ENCODE measurements around the gene MLLT11.

MLLT11 gene, protein sequence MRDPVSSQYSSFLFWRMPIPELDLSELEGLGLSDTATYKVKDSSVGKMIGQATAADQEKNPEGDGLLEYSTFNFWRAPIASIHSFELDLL

DNA sequence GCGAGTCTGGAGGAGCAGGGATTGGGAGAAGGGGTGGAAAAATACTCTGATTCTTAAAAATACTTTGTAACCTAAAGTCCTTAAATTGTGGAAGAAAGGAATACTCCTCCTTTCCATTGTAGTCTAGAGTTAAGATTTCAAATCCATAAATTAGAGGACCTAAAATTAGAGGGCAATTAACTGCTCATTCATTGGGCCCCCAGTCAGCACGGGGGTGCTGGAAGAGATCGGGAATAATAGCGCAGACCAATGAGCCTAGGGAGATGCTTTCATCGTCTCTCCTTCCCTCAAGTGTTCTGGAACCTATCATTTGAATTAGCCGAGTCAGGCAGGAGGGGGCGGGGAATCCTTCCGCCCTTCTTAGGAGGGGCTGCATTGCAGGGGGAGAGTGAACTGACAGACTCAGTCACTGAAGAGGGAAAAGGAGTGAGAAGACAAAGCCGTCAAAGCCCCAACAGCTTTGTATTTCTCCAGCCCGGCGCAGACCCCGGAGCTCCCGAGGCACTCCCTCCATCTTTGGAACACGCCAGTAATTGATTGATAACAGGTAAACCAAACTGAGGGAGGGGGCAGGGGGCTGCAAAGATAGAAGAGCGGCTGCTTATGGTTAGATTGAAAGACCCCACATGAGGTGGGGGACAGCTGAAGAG lies at the start of gene MLLT11:
TSS of gene MLLT11 (plus strand) at position 391 of the 650 bp plus-strand sequence. CDS start 6,828 bp downstream, outside the sequence.
- DNase-seq (ENCODE audit: low spot score): no peak
- Histone ChIP-seq H3K27ac (ENCODE audit: poor library complexity, severe bottlenecking) (peak within 1 kb of the TSS; percentile 90), H3K27me3 (ENCODE audit: insufficient read depth, poor library complexity, severe bottlenecking) (no peaks in the 10 kb centered on the region), H3K9me3 (ENCODE audit: severe bottlenecking) (no peaks in the 10 kb centered on the region), H3K36me3 (ENCODE audit: low read depth) (peaks cover 34% of the 10 kb centered on the region), H3K4me1 (ENCODE audit: insufficient read depth, poor library complexity, severe bottlenecking) (peaks cover 42% of the 10 kb centered on the region), H3K4me3 (ENCODE audit: severe bottlenecking) (peak within 1 kb of the TSS; percentile 68)
- TF ChIP-seq, protein P1, sequence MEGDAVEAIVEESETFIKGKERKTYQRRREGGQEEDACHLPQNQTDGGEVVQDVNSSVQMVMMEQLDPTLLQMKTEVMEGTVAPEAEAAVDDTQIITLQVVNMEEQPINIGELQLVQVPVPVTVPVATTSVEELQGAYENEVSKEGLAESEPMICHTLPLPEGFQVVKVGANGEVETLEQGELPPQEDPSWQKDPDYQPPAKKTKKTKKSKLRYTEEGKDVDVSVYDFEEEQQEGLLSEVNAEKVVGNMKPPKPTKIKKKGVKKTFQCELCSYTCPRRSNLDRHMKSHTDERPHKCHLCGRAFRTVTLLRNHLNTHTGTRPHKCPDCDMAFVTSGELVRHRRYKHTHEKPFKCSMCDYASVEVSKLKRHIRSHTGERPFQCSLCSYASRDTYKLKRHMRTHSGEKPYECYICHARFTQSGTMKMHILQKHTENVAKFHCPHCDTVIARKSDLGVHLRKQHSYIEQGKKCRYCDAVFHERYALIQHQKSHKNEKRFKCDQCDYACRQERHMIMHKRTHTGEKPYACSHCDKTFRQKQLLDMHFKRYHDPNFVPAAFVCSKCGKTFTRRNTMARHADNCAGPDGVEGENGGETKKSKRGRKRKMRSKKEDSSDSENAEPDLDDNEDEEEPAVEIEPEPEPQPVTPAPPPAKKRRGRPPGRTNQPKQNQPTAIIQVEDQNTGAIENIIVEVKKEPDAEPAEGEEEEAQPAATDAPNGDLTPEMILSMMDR (IDR thresholded peaks at IDR 0.05; ENCODE audit: poor library complexity, severe bottlenecking): no peak
- ATAC-seq (ENCODE audit: low read depth): peak; percentile 35

DNA sequence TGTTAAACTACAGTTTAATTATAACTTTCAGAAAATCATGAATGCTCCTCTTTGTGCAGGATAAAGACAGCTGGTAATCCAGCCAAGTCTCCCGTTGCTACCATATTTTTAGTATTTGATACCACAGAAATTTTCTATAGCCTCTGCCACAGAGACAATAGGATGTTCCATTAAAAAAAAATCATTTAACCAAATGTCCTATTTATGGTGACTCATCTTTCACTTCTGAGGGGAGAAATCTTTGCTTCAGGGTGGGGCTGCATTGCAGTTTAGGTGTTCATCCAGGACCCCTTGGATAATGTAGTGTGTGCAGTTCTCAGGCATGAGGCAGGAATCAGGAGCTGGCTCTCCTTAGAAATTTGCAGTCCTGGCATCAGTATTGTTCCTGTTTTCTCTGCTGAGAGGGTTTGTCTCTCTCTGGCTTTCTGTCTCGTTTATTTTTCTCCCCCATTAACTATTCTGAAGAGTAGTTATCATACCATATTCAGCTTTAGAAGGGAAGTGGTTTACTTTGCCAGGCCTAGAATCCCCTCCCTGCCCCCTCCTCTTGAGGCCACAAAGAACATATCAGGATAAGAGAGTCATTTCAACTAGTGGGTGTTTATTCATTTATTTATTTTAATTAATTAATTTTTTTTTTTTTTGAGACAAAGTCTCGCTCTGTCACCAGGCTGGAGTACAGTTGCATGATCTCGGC lies 48.9 kb upstream of the MLLT11 start:
- Histone ChIP-seq H3K27ac (ENCODE audit: poor library complexity, severe bottlenecking) (no peak overlapping the region), H3K4me3 (ENCODE audit: severe bottlenecking) (no peak overlapping the region), H3K9me3 (ENCODE audit: severe bottlenecking) (no peaks in the 10 kb centered on the region), H3K4me1 (ENCODE audit: insufficient read depth, poor library complexity, severe bottlenecking) (peaks cover 7% of the 10 kb centered on the region), H3K36me3 (ENCODE audit: low read depth) (no peaks in the 10 kb centered on the region; the same call in 1 of the 2 replicates), H3K27me3 (ENCODE audit: insufficient read depth, poor library complexity, severe bottlenecking) (no peaks in the 10 kb centered on the region)
- DNase-seq (ENCODE audit: low spot score) (no peak), ATAC-seq (ENCODE audit: low read depth) (no peak)
- TF ChIP-seq, protein P1 (IDR thresholded peaks at IDR 0.05; ENCODE audit: poor library complexity, severe bottlenecking): no peak

DNA sequence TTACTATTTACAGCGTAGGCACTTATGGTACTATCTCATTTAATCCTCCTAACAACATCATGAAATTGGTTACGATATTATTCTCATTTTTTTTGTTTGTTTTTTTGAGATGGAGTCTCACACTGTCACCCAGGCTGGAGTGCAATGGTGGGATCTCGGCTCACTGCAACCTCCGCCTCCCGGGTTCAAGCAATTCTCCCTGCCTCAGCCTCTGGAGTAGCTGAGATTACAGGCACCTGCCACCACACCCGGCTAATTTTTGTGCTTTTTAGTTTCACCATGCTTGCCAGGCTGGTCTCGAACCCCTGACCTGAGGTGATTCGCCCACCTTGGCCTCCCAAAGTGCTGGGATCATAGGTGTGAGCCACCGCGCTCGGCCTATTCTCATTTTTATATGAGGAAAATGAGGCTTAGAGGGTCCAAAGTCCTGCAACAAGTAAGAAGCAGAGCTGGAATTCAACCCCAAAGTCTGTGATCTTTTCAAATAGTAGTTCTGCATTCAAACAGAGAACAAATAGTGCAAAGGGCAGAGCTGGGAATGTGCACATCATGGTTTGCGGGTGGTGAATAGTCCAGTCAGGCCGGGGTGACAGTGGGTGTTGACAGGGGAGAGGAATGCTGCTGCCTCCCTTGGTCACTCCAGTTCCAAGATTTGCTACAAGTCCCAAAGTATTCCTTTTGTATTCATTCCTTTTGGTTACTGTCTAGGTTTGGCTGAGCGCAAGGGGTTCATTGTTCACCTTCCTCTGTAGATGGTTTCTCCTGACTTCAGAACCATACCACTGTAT lies 47.3 kb upstream of the MLLT11 start:
- DNase-seq (ENCODE audit: low spot score) (no peak), ATAC-seq (ENCODE audit: low read depth) (no peak)
- H3K27me3 ChIP-seq (ENCODE audit: insufficient read depth, poor library complexity, severe bottlenecking): no peaks in the 10 kb centered on the region
- TF ChIP-seq, protein P1 (IDR thresholded peaks at IDR 0.05; ENCODE audit: poor library complexity, severe bottlenecking): no peak
- no peaks in the 10 kb centered on the region for H3K9me3 ChIP-seq (ENCODE audit: severe bottlenecking)
- H3K27ac ChIP-seq (ENCODE audit: poor library complexity, severe bottlenecking): no peak overlapping the region
- H3K4me1 ChIP-seq (ENCODE audit: insufficient read depth, poor library complexity, severe bottlenecking): peaks cover under 1% of the 10 kb centered on the region
- H3K36me3 ChIP-seq (ENCODE audit: low read depth): peaks cover 2% of the 10 kb centered on the region
- no peak overlapping the region for H3K4me3 ChIP-seq (ENCODE audit: severe bottlenecking)

DNA sequence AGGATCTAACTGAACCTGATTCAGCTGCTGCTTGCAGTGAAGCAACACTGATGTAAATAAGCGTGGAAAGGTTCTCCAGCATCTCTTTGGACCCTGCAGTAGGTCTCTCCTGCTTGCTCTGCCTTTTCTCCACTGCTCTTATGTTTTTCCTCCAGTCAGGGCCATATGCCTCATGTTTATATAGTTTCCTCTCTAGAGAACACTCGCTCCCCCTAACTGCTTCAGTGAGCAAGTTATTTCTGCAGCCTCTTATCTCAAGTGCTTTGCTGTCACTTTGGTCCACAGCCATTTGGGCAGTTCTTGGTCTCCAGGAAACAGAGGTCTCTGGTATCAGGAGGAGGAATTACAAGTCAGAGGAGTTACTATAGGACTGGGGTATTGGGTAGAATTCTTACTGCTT lies 46.7 kb upstream of the MLLT11 start:
- no peaks in the 10 kb centered on the region for H3K27me3 ChIP-seq (ENCODE audit: insufficient read depth, poor library complexity, severe bottlenecking)
- no peak for ATAC-seq (ENCODE audit: low read depth)
- TF ChIP-seq, protein P1 (IDR thresholded peaks at IDR 0.05; ENCODE audit: poor library complexity, severe bottlenecking): no peak
- H3K36me3 ChIP-seq (ENCODE audit: low read depth): peaks cover 8% of the 10 kb centered on the region
- no peak for DNase-seq (ENCODE audit: low spot score)
- H3K9me3 ChIP-seq (ENCODE audit: severe bottlenecking): no peaks in the 10 kb centered on the region
- H3K27ac ChIP-seq (ENCODE audit: poor library complexity, severe bottlenecking): no peak overlapping the region
- H3K4me1 ChIP-seq (ENCODE audit: insufficient read depth, poor library complexity, severe bottlenecking): no peaks in the 10 kb centered on the region
- no peak overlapping the region for H3K4me3 ChIP-seq (ENCODE audit: severe bottlenecking)

Data from RWPE2 (cell line).